Measurements from ENCODE around the gene AKAP6. TPM values are rescaled to one million over a fixed set of nuclear protein-coding genes. Genes with fewer than 3 reads are reported as not detected.

Gene AKAP6
- total and polyA plus RNA-seq, 2 experiments from 2014 or later = 0.38 to 0.42 TPM

GRCh38 chr14:32412103-32412502 is 83.0 kb downstream of the AKAP6 start:
- Histone ChIP-seq H3K4me2 (peak overlapping the region; percentile 1; the same call in 1 of the 2 replicates), H3K9me2 (ENCODE audit: insufficient read depth) (peaks cover 8% of the 10 kb centered on the region; the same call in 1 of the 2 replicates), H3K79me2 (replicated peaks; ENCODE audit: insufficient read depth) (no peaks in the 10 kb centered on the region), H3K27me3 (ENCODE audit: insufficient read depth) (no peaks in the 10 kb centered on the region), H3K4me1 (ENCODE audit: insufficient read depth) (peaks cover 22% of the 10 kb centered on the region; the same call in 1 of the 2 replicates), H3K27ac (ENCODE audit: low read depth) (no peak overlapping the region), H4K20me1 (replicated peaks; ENCODE audit: insufficient read depth) (no peaks in the 10 kb centered on the region), H3K4me3 (no peak overlapping the region), H2AFZ (no peak overlapping the region), H3K36me3 (ENCODE audit: insufficient read depth) (no peaks in the 10 kb centered on the region), H3F3A (replicated peaks; ENCODE audit: low read depth) (no peaks in the 10 kb centered on the region)
- H3K4me1 Mint-ChIP-seq = peaks cover 30% of the 10 kb centered on the region; the same call in 2 of the 3 replicates
- H3K27me3 Mint-ChIP-seq (ENCODE audit: insufficient read depth, low read depth, poor library complexity) = peaks cover 2% of the 10 kb centered on the region
- no peak for ATAC-seq
- H3K4me3 Mint-ChIP-seq = no peak overlapping the region
- no peaks in the 10 kb centered on the region for H3K36me3 Mint-ChIP-seq (ENCODE audit: low read depth)
- DNase-seq (ENCODE audit: low spot score) = no peak
- H3K27ac Mint-ChIP-seq = no peak overlapping the region
- H3K9me3 Mint-ChIP-seq = no peaks in the 10 kb centered on the region
- TF ChIP-seq CTCF (conservative IDR thresholded peaks at IDR 0.05; ENCODE audit: low read depth in 2 of 2) = no peak
- TF ChIP-seq ETS1 (IDR thresholded peaks at IDR 0.05) = no peak
- no peak for TF ChIP-seq EZH2phosphoT487 (IDR thresholded peaks at IDR 0.05; ENCODE audit: unreplicated experiment)
- TF ChIP-seq ZNF462 (CRISPR knock-in tag; IDR thresholded peaks at IDR 0.05) = no peak
- no peak for TF ChIP-seq CREB1 (CRISPR knock-in tag; IDR thresholded peaks at IDR 0.05; ENCODE audit: low read depth)
- no peak for TF ChIP-seq REST (IDR thresholded peaks at IDR 0.05; ENCODE audit: unreplicated experiment)
- no peak for TF ChIP-seq EZH2 (IDR thresholded peaks at IDR 0.05; ENCODE audit: low read depth, unreplicated experiment)
- TF ChIP-seq NANOG (IDR thresholded peaks at IDR 0.05; ENCODE audit: borderline replicate concordance) = no peak
- no peak for TF ChIP-seq STAT1 (IDR thresholded peaks at IDR 0.05; ENCODE audit: unreplicated experiment)
- TF ChIP-seq JUNB (IDR thresholded peaks at IDR 0.05; ENCODE audit: unreplicated experiment) = no peak

Measured in GM23338 (cell line).